Fibroblast of peridontal ligament (primary cell): ENCODE results near the gene SGPP1.
A peak's percentile ranks its signal among the peaks of the same experiment; 100 is the strongest.
"Not testable (repeated sequence)": the region's sequence is repeated elsewhere in the genome, so short reads cannot be mapped to it uniquely, and the experiment has no call there.

Experiments used
- DNase-seq: peaks from one replicate; pipeline ENCODE4 v3.0.0-alpha.2; 2010; ENCODE audit errors: extremely low read depth

SGPP1 gene

GRCh38 chr14:63727736-63728728, at the start of gene SGPP1:
TSS of gene SGPP1 (minus strand) at chr14:63728065. CDS start at chr14:63727944, 121 bp downstream.
- DNase-seq, result peak; percentile 69

DNA sequence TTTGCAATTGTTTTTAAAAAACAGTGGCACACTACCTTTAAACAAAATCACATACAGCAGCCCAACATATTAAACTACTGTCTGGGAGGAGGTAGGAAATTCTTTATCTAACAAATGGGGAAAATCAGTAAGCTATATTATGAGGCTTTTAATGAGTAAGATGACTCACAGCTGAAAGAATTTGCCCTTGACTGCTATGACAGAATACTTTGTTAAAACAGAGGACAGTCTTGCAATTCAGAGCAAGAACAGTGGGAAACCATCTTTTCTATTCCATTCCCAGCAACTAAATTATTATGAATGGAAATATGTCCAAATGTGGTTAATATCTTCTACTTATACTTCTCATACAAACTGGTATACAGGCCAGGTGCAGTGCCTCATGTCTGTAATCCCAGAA, 49.2 kb upstream of the SGPP1 start:
- DNase-seq, result peak; percentile 66

DNA sequence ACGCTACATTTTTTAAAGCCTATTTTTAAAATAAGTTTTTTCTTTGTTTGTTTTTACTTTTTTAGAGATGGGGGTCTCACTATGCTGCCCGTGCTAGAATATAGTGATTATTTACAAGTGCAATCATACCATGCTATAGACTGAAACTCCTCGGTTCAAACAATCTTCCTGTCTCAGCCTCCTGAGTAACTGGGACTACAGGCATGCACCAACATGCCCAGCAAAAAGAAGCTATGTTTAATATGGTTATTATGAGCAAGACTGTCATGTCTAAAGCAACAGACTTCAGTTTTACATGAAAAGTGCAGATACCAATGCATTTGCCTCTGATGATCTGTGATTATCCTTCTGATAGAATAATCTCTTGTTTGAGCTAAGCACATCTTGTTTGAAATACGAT, 45.6 kb upstream of the SGPP1 start:
- DNase-seq, result no peak

- peak; percentile 78 for DNase-seq
Measured at GRCh38 chr14:63770187-63770807, 42.4 kb upstream of the SGPP1 start.

GRCh38 chr14:63766611-63767010, 38.7 kb upstream of the SGPP1 start:
- DNase-seq, result no peak

GRCh38 chr14:63764620-63765139, 36.8 kb upstream of the SGPP1 start:
- DNase-seq, result no peak

- no peak for DNase-seq
Measured at GRCh38 chr14:63764103-63764502, 36.2 kb upstream of the SGPP1 start.

DNA sequence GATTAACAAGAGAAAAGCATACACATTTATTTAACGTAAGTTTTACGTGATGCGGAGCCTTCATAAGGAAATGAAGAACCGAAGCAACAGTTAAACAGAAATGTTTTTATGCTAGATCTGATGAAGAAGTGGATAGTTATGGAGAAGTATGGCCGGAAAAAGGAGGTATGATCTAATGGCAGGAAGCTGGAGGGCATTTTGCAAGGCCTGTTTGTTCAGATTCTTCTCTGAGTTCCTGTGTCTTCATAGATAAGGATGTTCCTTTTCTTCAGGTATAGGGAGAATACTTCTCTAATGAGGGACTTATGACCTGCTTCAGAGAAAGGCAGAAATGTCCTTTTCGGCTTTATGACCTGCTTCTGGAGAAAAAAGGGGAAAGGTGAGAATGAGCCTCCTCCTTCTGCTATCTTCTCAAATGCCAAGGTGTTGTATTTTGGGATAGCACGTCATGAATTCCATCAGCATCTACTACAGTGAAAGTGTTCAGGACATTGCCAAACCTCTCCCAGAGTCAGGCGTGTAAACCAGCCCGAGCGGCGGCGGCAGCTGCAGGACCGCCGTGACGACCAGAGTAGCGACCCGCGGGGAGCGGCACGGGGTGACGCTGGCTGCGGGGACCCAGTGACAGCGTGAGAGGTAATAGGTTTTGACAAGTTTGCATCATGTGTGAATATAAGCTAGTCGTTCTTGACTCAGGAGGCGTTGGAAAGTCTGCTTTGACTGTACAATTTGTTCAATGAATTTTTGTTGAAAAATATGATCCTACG, 33.7 kb upstream of the SGPP1 start:
- no peak for DNase-seq

DNA sequence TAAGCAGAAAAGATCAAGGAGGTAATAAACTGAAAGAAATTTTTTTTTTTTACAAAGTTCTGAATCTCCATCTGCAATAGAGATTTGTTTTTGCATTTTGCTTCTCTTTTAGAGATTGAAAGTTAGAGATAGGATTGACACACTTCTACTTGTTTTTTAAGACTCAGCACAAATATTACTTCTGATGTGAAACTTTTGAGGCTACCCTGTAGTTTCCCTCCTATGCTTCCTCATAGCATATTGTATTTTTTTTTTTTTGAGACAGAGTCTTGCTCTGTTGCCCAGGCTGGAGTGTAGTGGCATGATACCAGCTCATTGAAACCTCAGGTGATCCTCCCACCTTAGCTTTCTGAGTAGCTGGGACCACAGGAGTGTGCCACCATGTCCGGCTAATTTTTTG, 32.1 kb upstream of the SGPP1 start:
- no peak for DNase-seq

DNA sequence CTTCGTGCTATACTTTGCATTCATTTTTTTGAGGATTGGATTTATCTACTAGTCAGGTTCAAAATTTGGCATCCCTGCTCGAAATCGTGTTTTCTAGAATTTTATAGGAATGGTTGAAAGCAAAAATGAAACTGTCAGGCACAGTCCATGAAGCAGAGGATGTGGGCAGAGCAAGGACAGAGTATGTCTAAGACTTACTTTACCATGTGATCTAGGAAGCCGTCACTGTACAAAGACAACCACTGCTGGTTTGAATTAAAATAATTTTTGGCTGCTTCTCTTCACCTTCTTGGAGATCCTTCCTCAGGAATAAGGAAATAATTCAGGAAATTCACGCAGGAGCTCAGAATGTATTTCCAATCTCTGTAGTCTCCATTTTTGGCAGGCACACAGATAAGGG, 31.6 kb upstream of the SGPP1 start:
- peak; percentile 79 for DNase-seq

DNA sequence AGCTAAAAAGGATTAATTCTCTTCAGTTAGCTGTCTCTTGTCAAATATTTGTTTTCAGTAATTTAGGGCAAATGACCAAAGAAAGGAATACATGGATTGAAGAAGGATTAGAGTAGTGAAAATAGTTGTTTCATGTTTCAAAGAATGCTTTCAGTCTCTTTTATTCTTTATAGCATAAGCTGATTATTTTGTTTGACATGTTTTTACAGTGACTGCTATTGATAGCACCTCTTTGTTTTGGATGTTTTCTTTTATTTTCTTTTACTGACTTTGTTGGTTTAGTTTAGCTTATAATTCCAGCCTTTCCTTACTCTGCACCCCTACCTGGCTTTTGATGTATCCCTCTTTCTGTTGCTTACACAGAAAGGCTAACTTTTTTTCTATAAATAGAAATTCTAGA, 29.3 kb upstream of the SGPP1 start:
- no peak for DNase-seq

GRCh38 chr14:63752449-63753169, 24.7 kb upstream of the SGPP1 start:
- DNase-seq, result peak; percentile 82

GRCh38 chr14:63751076-63751475, 23.2 kb upstream of the SGPP1 start:
- DNase-seq, result not testable (repeated sequence)

- no peak for DNase-seq
Measured at GRCh38 chr14:63747846-63748245, 20.0 kb upstream of the SGPP1 start.

DNA sequence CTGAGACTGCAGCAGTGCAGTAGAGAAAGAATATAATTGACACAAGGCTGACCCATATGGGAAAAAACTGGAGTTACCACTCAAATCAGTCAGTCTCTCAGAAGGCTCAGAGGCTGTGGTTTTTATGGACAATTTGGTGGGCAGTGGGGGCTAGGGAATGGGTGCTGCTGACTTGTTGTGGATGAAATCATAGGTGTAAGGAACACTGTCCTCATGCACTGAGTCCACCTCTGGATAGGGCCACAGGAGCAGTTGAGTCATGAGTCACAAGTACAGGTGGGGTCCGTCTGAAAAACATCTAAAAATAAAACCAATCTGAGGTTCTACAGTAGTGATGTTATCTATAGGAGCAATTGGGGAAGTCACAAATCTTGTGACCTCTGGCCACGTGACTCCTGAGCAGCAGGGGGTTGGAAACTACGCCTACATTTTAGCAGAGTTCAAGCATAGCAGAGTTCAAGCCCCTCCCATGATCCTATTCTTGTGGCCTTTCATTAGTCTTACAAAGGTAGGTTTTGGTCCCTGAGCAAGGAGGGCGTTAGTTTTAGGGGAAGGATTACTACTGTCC, 18.1 kb upstream of the SGPP1 start:
- DNase-seq, result no peak

DNA sequence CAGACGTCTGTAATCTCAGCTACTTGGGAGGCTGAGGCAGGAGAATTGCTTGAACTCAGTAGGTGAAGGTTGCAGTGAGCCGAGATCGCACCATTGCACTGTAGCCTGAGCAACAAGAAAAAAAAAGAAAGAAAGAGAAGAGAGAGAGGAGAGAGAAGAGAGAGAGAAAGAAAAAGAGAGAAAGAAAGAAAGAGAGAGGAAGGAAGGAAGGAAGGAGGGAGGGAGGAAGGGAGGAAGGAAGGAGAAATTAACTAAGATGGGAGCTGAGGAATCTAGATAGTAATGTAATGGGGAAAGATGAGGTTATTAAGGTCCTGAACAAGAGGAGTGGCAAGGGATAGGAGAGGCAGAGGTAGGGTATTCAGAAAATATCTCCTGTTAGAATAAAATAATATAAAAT, 17.4 kb upstream of the SGPP1 start:
- no peak for DNase-seq

GRCh38 chr14:63737582-63738006, 9.7 kb upstream of the SGPP1 start:
- DNase-seq, result no peak

- no peak for DNase-seq
Measured at GRCh38 chr14:63735720-63736119, 7.9 kb upstream of the SGPP1 start.

- no peak for DNase-seq
Measured at GRCh38 chr14:63730659-63731058, 2.8 kb upstream of the SGPP1 start.

DNA sequence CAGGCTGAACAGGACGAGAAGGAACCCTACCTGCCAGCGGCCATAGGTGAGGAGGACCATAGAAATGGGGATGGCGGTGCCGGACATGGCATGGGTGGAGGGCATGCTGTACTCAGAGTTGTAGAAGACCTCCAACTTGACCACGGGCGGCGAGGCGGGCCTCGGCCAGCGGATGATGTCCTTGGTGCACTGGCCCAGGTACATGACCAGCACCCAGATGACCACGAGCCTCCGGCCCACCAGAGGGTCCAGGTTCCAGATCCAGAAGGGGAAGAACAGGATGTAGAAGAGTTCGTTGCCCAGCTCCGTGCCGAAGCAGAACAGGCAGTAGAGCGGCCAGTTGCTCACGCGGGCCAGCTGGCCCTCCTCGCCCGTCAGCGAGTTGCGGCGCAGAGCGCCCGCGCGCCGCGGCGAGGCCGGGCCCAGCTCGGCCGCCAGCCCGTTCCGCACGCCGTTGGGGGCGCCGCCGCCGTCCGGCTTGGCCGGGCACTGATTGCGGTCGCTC, 582 bp downstream of the SGPP1 start:
- DNase-seq, result peak; percentile 24

DNA sequence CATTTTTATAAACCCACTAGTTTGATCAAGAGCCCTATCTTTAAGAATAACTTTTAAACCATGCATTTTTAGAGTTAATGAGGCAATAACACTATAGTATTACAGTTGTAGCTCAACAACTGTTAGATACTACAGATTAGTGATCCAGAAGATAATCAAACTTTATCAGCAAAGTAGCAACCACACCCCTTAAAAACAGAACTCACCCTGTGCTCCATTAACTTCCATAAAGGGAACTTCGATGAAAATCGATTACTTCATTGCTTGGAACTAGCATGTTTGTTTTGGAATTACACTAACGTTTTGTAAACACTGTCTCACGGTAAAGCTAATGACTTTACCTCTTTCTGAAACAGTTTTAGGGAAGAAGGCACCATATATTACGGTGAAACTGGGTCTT, 1.4 kb downstream of the SGPP1 start:
- peak; percentile 17 for DNase-seq
